ENCODE results near the gene ADD1.
A peak's percentile ranks its signal among the peaks of the same experiment; 100 is the strongest.
"Not testable (repeated sequence)": the region's sequence is repeated elsewhere in the genome, so short reads cannot be mapped to it uniquely, and the experiment has no call there.

Gene ADD1

GRCh38 chr4:2944586-2945526, 101.2 kb downstream of the ADD1 start:
- no peak for DNase-seq (ENCODE audit: low read depth)

DNA sequence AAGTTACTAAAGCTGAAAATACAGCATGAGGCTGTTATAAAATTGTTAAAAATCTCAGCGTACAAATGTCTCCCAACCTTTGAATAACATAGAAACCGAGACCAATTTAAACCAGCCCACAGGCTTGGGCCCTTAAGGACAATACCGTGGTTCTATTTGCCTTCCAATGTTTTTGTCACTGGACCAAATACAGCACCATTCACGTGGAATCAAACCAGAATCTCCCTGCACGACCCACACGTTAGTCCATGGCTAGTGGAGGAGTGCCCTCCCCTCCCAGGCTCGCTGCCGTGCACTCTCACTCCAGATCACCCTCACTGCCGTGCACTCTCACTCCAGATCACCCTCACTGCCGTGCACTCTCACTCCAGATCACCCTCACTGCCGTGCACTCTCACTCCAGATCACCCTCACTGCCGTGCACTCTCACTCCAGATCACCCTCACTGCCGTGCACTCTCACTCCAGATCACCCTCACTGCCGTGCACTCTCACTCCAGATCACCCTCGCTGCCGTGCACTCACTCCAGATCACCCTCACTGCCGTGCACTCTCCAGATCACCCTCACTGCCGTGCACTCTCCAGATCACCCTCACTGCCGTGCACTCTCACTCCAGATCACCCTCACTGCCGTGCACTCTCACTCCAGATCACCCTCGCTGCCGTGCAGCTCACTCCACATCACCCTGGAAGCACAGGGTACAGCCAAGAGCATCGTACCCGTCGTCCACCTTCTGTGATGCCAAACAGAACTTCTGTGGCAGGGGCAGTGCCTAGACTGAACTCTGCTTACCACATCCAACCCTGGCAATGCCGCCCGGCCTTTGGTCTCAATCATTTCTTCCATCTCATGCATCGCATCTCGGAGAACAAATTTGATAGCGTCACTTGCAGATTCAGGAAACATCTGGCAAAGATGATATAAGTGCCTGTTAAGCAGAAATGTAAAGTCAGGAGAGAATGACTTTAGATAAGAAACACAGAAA, 102.3 kb downstream of the ADD1 start:
- DNase-seq (ENCODE audit: low read depth) = not testable (repeated sequence)

DNA sequence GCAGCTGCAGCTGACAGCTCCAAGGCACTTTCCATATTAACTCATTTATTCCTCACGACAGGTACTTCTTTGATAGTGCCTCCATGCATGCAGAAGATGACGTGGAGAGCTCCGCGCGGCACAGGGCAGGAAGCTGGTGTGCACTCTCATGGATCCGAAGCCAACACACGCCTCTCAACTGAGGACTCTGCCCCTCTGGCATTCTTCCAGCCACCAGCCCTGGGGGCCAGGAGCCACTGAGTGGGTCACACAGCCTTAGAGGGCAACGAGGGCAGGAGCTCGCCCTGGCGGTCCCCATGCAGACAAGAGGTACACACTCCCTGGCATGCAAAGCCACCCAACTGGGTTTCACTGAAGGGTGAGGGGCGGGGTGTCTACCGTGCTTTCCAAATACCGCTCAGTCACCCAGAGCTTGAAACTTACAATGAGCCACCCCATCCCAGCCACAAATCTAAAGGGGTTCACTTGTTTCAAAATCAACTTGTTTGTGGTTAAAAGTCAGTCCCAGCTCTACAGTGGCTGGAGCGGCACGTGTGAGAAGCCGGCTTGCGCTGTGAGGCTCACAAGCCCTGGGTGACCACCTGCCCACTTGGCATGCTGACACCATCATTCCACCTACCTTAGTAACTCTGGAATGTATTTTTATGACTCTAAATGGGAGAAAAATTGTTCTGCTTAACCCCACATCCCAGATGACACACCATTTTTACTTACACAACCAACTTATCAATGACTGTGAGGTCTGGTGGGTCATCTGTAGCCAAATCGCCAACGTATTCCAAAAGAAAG, 103.4 kb downstream of the ADD1 start:
- DNase-seq (ENCODE audit: low read depth) = no peak

- no peak for DNase-seq (ENCODE audit: low read depth)
Measured at GRCh38 chr4:2947926-2948325, 104.3 kb downstream of the ADD1 start.

- DNase-seq (ENCODE audit: low read depth) = no peak
Measured at GRCh38 chr4:2948895-2949781, 105.5 kb downstream of the ADD1 start.

GRCh38 chr4:2949782-2950125, 106.1 kb downstream of the ADD1 start:
- no peak for DNase-seq (ENCODE audit: low read depth)

DNA sequence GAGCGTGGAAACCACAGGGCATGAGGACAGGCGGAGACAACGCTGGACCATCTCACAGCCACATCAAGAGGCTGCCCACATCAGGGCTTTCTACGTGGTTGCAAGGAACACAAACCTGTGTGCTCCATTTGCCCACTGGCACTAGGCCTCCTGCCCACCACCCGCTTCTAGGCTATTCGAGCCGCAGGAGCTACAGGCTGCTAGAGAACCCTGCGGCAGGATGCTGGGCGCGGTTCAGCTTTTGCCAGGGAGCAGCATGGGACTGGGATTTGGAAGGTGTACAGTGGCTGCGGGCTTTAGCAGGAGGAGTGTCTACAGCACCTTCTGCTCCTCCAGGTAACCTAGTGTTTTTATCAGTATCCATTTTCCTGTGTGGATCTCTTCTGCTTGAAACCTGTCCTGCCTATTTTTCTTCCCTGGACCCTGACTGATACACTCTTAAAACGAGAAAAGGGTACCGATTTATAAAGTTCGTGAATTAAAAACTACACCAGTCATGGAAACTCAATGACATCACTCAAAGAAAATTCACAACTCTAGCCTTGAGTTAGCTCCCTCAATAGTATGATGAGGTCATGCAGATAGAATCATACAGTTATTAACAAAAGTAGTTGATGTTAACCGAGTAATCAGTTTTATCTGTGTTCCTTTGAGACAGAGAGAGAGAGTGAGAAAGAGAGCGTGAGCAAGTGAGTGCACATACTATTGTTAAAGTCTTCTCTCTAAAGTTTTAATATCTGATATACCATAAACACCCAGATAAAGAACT, 106.8 kb downstream of the ADD1 start:
- no peak for DNase-seq (ENCODE audit: low read depth)

- no peak for DNase-seq (ENCODE audit: low read depth)
Measured at GRCh38 chr4:2953496-2953895, 109.9 kb downstream of the ADD1 start.

DNA sequence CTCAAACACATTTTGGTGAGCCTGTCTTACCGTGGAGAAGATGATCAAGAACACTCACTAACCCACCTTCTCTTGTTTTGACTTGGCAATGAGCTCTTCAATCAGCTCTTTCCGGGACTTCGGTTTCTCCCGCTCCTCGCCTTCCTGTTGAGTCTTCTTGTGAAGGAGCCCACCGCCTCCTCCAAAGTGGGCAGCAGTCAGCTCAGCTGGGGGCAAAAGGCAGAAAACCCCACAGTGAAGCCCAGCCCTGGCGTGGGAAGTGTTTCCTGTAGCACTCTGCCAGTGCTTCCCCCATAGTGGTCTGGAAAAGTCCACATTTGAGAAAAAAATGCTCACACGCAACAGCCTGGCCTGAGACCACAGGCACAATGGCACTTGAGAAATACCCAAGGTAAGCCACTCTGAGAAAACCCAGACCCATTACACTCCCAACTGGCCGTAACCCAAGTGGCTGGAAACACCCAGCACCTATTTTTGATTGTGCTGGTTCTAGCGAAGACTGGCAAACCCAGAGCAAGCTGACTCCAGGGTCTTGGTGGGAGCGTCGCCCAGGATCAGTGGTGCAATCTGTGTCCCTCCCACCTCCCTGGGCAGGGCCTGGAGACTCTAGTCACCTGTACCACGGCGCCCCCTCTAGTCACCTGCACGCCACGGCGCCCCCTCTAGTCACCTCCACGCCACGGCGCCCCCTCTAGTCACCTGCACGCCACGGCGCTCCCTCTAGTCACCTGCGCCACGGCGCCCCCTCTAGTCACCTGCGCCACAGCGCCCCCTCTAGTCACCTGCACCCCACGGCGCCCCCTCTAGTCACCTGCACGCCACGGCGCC, 110.9 kb downstream of the ADD1 start:
- DNase-seq (ENCODE audit: low read depth) = peak; percentile 62

- DNase-seq (ENCODE audit: low read depth) = not testable (repeated sequence)
Measured at GRCh38 chr4:2955186-2956044, 111.8 kb downstream of the ADD1 start.

DNA sequence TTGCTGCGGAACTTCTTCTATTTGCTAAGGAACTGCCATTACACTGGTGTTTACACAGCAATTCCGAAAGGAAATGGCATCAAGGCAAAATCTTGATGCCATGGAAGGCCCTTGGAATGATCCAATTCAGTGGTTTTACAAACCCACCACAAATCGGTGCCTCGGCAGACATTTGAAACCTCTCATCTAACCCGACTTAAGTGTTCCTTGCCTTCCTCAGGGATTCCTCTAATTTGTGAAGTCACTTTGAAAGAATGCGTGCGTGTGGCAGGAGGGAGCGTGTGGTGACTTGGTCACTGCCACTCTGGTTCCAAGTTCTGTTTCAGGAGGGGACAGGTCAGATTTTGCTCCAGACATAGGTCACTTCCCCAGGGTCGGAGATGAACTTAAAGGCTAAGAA, 114.8 kb downstream of the ADD1 start:
- DNase-seq (ENCODE audit: low read depth) = no peak

DNA sequence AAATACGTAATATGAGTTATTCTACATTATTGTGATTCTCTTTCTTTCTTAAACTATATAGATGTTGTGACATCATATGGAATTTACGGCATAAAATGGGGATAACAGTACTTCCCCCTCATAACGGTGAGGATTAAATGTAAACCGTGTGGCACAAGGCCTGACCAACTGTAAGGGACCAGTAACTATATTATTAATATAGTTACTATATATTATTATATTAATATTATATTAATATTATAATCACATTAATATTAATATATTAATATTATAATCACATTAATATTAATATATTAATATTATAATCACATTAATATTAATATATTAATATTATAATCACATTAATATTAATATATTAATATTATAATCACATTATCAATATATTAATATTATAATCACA, 116.8 kb downstream of the ADD1 start:
- DNase-seq (ENCODE audit: low read depth) = not testable (repeated sequence)

GRCh38 chr4:2961421-2961810, 117.8 kb downstream of the ADD1 start:
- DNase-seq (ENCODE audit: low read depth) = no peak

- peak; percentile 52 for DNase-seq (ENCODE audit: low read depth)
Measured at GRCh38 chr4:2961811-2962441, 118.3 kb downstream of the ADD1 start.

DNA sequence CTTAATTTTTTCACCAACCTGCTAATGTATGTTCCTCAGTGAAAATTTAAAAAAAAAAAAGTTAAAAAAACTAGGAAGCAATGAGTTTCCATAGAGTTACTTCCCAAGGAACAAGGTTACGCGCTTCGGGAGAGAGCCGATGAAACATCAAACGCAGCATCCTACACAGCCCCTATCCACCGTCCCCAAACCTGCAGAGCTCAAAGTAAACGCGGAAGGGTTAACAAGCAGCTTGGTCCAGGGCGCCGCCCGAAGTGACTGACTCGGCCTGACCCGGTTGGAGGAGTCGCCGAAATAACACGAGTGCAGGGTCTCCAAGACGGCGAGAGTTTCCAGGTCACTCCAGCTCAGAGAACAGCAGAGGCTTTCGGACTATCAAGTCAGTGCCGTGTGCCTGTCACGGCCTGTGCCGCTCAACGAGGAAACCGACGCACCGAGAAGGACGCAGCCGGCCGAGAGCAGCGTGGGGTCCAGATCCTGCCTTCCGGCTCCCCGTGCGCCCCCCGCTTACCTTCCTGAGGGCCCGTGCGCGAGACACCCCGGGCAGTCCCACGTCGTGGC, 119.0 kb downstream of the ADD1 start:
- DNase-seq (ENCODE audit: low read depth) = no peak

GRCh38 chr4:2963175-2963965, 119.7 kb downstream of the ADD1 start, which contains the start of the genes GRK4 and NOP14:
Gene GRK4, plus strand, starts transcription at chr4:2963571. Its CDS starts 500 bp downstream, at chr4:2964071.
Gene NOP14, minus strand, starts transcription at chr4:2963406. Its CDS starts 87 bp downstream, at chr4:2963319.
- peak; percentile 96 for DNase-seq (ENCODE audit: low read depth)
